Measurements from ENCODE around the gene MRPL23. TPM values are rescaled to one million over a fixed set of nuclear protein-coding genes. Genes with fewer than 3 reads are reported as not detected.

Gene MRPL23
- total RNA-seq = 65.0 and 96.8 TPM in 2 replicates

GRCh38 chr11:1946812-1947484, at the start of gene MRPL23:
MRPL23 (plus strand) TSS chr11:1947332; CDS start chr11:1947363, 31 bp downstream.

GRCh38 chr11:1919391-1920127, 27.6 kb upstream of the MRPL23 start, which contains the start of gene TNNT3:
TNNT3 (plus strand) TSS chr11:1919703; CDS start chr11:1922875, 3,172 bp downstream.

GRCh38 chr11:1997755-1998154, 50.6 kb downstream of the MRPL23 start, which contains the start of gene H19:
H19 (minus strand) TSS chr11:1997842.

Other genes with a start within 250 kb of the MRPL23 start
- 0.09 and 0.56 TPM in 2 replicates for gene IFITM10, start 196.7 kb upstream of the MRPL23 start, total RNA-seq
- 74.7 and 185 TPM in 2 replicates for gene CTSD, start 183.4 kb upstream of the MRPL23 start, total RNA-seq
- 0.09 TPM in 1 of 2 replicates, not detected in the other for gene SYT8, start 112.3 kb upstream of the MRPL23 start, total RNA-seq
- gene TNNI2, start 108.4 kb upstream of the MRPL23 start, total RNA-seq = not detected in 2 replicates
- gene LSP1, start 94.2 kb upstream of the MRPL23 start, total RNA-seq = 1.5 and 1.9 TPM in 2 replicates
- not detected in 2 replicates for gene PRR33, start 55.4 kb upstream of the MRPL23 start, total RNA-seq
- not detected in 2 replicates for gene TNNT3, start 27.6 kb upstream of the MRPL23 start, total RNA-seq
- gene H19, start 50.5 kb downstream of the MRPL23 start, total RNA-seq = 1.1 and 2.3 TPM in 2 replicates
- gene IGF2, start 192.1 kb downstream of the MRPL23 start, total RNA-seq = 3.6 and 4.7 TPM in 2 replicates
- gene INS, start 213.9 kb downstream of the MRPL23 start, total RNA-seq = not detected in 2 replicates
- gene TH, start 224.5 kb downstream of the MRPL23 start, total RNA-seq = not detected in 2 replicates

All from endothelial cell of coronary artery (primary cell).